ENCODE results near the gene ADGRV1.

Gene ADGRV1

GRCh38 chr5:90548069-90548593 is 10.5 kb upstream of the ADGRV1 start (continued):
- TF ChIP-seq ZNF549 (tag by site-specific recombination; IDR thresholded peaks at IDR 0.05) (no peak), ZNF37A (tag by site-specific recombination; IDR thresholded peaks at IDR 0.05) (no peak), ZNF626 (tag by site-specific recombination; IDR thresholded peaks at IDR 0.05) (no peak), ZNF701 (tag by site-specific recombination; IDR thresholded peaks at IDR 0.05) (no peak), ZNF366 (tag by site-specific recombination; conservative IDR thresholded peaks at IDR 0.05) (peak; percentile 88), ZFP41 (tag by site-specific recombination; IDR thresholded peaks at IDR 0.05; ENCODE audit: borderline replicate concordance) (no peak), ZNF133 (tag by site-specific recombination; IDR thresholded peaks at IDR 0.05) (no peak), ZNF148 (tag by site-specific recombination; IDR thresholded peaks at IDR 0.05; ENCODE audit: borderline replicate concordance) (no peak), ZNF174 (tag by site-specific recombination; IDR thresholded peaks at IDR 0.05) (no peak), ZNF488 (tag by site-specific recombination; IDR thresholded peaks at IDR 0.05) (peak; percentile 89; the same call in 1 of the 2 replicates), ZNF768 (tag by site-specific recombination; IDR thresholded peaks at IDR 0.05) (no peak), ZSCAN16 (tag by site-specific recombination; IDR thresholded peaks at IDR 0.05) (no peak), TSHZ1 (tag by site-specific recombination; IDR thresholded peaks at IDR 0.05; ENCODE audit: borderline replicate concordance) (peak; percentile 94), ZNF639 (tag by site-specific recombination; IDR thresholded peaks at IDR 0.05) (peak; percentile 75; the same call in 1 of the 2 replicates)
- TF ChIP-seq, protein P1, sequence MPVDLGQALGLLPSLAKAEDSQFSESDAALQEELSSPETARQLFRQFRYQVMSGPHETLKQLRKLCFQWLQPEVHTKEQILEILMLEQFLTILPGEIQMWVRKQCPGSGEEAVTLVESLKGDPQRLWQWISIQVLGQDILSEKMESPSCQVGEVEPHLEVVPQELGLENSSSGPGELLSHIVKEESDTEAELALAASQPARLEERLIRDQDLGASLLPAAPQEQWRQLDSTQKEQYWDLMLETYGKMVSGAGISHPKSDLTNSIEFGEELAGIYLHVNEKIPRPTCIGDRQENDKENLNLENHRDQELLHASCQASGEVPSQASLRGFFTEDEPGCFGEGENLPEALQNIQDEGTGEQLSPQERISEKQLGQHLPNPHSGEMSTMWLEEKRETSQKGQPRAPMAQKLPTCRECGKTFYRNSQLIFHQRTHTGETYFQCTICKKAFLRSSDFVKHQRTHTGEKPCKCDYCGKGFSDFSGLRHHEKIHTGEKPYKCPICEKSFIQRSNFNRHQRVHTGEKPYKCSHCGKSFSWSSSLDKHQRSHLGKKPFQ (tag by site-specific recombination; IDR thresholded peaks at IDR 0.05): peak; percentile 44; the same call in 1 of the 2 replicates
- TF ChIP-seq, protein P2, sequence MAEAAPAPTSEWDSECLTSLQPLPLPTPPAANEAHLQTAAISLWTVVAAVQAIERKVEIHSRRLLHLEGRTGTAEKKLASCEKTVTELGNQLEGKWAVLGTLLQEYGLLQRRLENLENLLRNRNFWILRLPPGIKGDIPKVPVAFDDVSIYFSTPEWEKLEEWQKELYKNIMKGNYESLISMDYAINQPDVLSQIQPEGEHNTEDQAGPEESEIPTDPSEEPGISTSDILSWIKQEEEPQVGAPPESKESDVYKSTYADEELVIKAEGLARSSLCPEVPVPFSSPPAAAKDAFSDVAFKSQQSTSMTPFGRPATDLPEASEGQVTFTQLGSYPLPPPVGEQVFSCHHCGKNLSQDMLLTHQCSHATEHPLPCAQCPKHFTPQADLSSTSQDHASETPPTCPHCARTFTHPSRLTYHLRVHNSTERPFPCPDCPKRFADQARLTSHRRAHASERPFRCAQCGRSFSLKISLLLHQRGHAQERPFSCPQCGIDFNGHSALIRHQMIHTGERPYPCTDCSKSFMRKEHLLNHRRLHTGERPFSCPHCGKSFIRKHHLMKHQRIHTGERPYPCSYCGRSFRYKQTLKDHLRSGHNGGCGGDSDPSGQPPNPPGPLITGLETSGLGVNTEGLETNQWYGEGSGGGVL (tag by site-specific recombination; IDR thresholded peaks at IDR 0.05): peak; percentile 51
- TF ChIP-seq, protein P3, sequence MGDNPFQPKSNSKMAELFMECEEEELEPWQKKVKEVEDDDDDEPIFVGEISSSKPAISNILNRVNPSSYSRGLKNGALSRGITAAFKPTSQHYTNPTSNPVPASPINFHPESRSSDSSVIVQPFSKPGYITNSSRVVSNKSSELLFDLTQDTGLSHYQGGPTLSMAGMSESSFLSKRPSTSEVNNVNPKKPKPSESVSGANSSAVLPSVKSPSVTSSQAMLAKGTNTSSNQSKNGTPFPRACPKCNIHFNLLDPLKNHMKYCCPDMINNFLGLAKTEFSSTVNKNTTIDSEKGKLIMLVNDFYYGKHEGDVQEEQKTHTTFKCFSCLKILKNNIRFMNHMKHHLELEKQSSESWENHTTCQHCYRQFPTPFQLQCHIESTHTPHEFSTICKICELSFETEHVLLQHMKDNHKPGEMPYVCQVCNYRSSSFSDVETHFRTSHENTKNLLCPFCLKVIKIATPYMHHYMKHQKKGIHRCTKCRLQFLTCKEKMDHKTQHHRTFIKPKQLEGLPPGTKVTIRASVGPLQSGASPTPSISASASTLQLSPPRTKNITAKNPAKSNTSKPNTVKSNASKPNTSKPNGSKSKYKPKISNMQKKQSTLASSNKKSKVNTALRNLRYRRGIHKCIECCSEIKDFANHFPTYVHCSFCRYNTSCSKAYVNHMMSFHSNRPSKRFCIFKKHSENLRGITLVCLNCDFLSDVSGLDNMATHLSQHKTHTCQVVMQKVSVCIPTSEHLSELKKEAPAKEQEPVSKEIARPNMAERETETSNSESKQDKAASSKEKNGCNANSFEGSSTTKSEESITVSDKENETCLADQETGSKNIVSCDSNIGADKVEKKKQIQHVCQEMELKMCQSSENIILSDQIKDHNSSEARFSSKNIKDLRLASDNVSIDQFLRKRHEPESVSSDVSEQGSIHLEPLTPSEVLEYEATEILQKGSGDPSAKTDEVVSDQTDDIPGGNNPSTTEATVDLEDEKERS (tag by site-specific recombination; IDR thresholded peaks at IDR 0.05): no peak
- TF ChIP-seq, protein P4, sequence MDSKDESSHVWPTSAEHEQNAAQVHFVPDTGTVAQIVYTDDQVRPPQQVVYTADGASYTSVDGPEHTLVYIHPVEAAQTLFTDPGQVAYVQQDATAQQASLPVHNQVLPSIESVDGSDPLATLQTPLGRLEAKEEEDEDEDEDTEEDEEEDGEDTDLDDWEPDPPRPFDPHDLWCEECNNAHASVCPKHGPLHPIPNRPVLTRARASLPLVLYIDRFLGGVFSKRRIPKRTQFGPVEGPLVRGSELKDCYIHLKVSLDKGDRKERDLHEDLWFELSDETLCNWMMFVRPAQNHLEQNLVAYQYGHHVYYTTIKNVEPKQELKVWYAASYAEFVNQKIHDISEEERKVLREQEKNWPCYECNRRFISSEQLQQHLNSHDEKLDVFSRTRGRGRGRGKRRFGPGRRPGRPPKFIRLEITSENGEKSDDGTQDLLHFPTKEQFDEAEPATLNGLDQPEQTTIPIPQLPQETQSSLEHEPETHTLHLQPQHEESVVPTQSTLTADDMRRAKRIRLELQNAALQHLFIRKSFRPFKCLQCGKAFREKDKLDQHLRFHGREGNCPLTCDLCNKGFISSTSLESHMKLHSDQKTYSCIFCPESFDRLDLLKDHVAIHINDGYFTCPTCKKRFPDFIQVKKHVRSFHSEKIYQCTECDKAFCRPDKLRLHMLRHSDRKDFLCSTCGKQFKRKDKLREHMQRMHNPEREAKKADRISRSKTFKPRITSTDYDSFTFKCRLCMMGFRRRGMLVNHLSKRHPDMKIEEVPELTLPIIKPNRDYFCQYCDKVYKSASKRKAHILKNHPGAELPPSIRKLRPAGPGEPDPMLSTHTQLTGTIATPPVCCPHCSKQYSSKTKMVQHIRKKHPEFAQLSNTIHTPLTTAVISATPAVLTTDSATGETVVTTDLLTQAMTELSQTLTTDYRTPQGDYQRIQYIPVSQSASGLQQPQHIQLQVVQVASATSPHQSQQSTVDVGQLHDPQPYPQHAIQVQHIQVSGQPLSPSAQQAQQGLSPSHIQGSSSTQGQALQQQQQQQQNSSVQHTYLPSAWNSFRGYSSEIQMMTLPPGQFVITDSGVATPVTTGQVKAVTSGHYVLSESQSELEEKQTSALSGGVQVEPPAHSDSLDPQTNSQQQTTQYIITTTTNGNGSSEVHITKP (tag by site-specific recombination; IDR thresholded peaks at IDR 0.05): peak; percentile 75
